ENCODE data around the gene MARCKSL1.

GRCh38 chr1:32351399-32352238 is 15.6 kb upstream of the MARCKSL1 start:
- TF ChIP-seq, protein P1, sequence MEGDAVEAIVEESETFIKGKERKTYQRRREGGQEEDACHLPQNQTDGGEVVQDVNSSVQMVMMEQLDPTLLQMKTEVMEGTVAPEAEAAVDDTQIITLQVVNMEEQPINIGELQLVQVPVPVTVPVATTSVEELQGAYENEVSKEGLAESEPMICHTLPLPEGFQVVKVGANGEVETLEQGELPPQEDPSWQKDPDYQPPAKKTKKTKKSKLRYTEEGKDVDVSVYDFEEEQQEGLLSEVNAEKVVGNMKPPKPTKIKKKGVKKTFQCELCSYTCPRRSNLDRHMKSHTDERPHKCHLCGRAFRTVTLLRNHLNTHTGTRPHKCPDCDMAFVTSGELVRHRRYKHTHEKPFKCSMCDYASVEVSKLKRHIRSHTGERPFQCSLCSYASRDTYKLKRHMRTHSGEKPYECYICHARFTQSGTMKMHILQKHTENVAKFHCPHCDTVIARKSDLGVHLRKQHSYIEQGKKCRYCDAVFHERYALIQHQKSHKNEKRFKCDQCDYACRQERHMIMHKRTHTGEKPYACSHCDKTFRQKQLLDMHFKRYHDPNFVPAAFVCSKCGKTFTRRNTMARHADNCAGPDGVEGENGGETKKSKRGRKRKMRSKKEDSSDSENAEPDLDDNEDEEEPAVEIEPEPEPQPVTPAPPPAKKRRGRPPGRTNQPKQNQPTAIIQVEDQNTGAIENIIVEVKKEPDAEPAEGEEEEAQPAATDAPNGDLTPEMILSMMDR (IDR thresholded peaks at IDR 0.05): no peak
- TF ChIP-seq POLR2A (IDR thresholded peaks at IDR 0.05): peak; percentile 74
